HEK293 (cell line): Measurements from ENCODE around the gene MFSD11.

Experiments used
- CTCF ChIA-PET: fragments of 350-600 bp; formaldehyde crosslinking; extraction: SDS; loops from one replicate; lab custom pipeline; 2021; ENCODE audit warnings: antibody characterized with exemption; lab: Yijun Ruan, JAX
- POLR2A ChIA-PET: fragments of 300-600 bp; formaldehyde crosslinking; extraction: SDS; loops from one replicate; lab custom pipeline; 2020; ENCODE audit warnings: antibody characterized with exemption, inconsistent platforms; lab: Yijun Ruan, JAX
- H3K27ac ChIP-seq: fragments of 200-500 bp; sonication (Bioruptor generic); 2 replicates; pipeline ENCODE4 v1.5.1; 2014; ENCODE audit warnings: low read depth, low read length, control low read depth, inconsistent platforms; ENCODE audit errors: extremely low read depth
- H3K36me3 ChIP-seq, 2 experiments: fragments of 200-500 bp in 1 of 2; sonication (Bioruptor generic) in 1 of 2; 1 replicate in 1 of 2; 2 replicates in 1 of 2; pipeline ENCODE4 v1.5.1; 2014 to 2017; ENCODE audit warnings: inconsistent platforms in 2 of 2, low read length in 2 of 2; ENCODE audit not compliant: control insufficient read depth in 2 of 2, insufficient read depth in 1 of 2
- H3K4me1 ChIP-seq: fragments of 200-500 bp; sonication (Bioruptor generic); 2 replicates; pipeline ENCODE4 v1.5.1; 2014; ENCODE audit warnings: mild to moderate bottlenecking, low read length, inconsistent platforms; ENCODE audit not compliant: control insufficient read depth, insufficient read depth
- H3K4me3 ChIP-seq: 2 replicates; pipeline ENCODE4 v1.5.1; 2011; ENCODE audit warnings: low read depth, mild to moderate bottlenecking, control low read depth, low read length, moderate library complexity
- H3K9me3 ChIP-seq: fragments of 200-500 bp; sonication (Bioruptor generic); 2 replicates; pipeline ENCODE4 v1.5.1; 2014; ENCODE audit warnings: low read depth, low read length, inconsistent platforms; ENCODE audit not compliant: control insufficient read depth, insufficient read depth
- GLIS1 ChIP-seq: fragments of 450-650 bp; formaldehyde crosslinking; IDR thresholded peaks from 2 replicates; pipeline ENCODE4 v1.5.1; 2016; ENCODE audit warnings: missing biosample characterization, missing genetic modification characterization
- HOXA7 ChIP-seq: sonication (generic); formaldehyde crosslinking; IDR thresholded peaks from 2 replicates; pipeline ENCODE4 v1.8.1; 2022; ENCODE audit warnings: missing genetic modification reagents, borderline replicate concordance
- KLF17 ChIP-seq: fragments of 450-650 bp; formaldehyde crosslinking; IDR thresholded peaks from 2 replicates; pipeline ENCODE4 v1.5.1; 2016; ENCODE audit warnings: missing biosample characterization, missing genetic modification characterization
- PRDM4 ChIP-seq: fragments of 450-650 bp; formaldehyde crosslinking; IDR thresholded peaks from 2 replicates; pipeline ENCODE4 v1.5.1; 2017; ENCODE audit warnings: missing biosample characterization, missing genetic modification characterization
- SALL2 ChIP-seq: fragments of 450-650 bp; formaldehyde crosslinking; IDR thresholded peaks from 2 replicates; pipeline ENCODE4 v1.5.0; 2017; ENCODE audit warnings: missing biosample characterization, mild to moderate bottlenecking, missing genetic modification characterization, borderline replicate concordance
- ZBTB11 ChIP-seq: fragments of 450-650 bp; formaldehyde crosslinking; conservative IDR thresholded peaks from 2 replicates; pipeline ENCODE4 v1.5.1; 2016; ENCODE audit warnings: low read depth, missing biosample characterization, missing genetic modification characterization
- ZBTB49 ChIP-seq: fragments of 450-650 bp; formaldehyde crosslinking; IDR thresholded peaks from 2 replicates; pipeline ENCODE4 v1.5.1; 2016; ENCODE audit warnings: missing biosample characterization, missing genetic modification characterization, low read depth
- ZBTB6 ChIP-seq: fragments of 450-650 bp; formaldehyde crosslinking; IDR thresholded peaks from 2 replicates; pipeline ENCODE4 v1.5.1; 2017; ENCODE audit warnings: missing biosample characterization, missing genetic modification characterization
- ZNF112 ChIP-seq: fragments of 450-650 bp; formaldehyde crosslinking; IDR thresholded peaks from 2 replicates; pipeline ENCODE4 v1.5.0; 2017; ENCODE audit warnings: missing biosample characterization, missing genetic modification characterization
- ZNF121 ChIP-seq: fragments of 450-650 bp; formaldehyde crosslinking; IDR thresholded peaks from 2 replicates; pipeline ENCODE4 v1.5.1; 2016; ENCODE audit warnings: missing biosample characterization, missing genetic modification characterization
- ZNF16 ChIP-seq: fragments of 450-650 bp; formaldehyde crosslinking; IDR thresholded peaks from 2 replicates; pipeline ENCODE4 v1.5.1; 2016; ENCODE audit warnings: low read depth, missing biosample characterization, missing genetic modification characterization
- ZNF214 ChIP-seq: fragments of 450-650 bp; formaldehyde crosslinking; IDR thresholded peaks from 2 replicates; pipeline ENCODE4 v1.5.1; 2017; ENCODE audit warnings: missing biosample characterization, mild to moderate bottlenecking, missing genetic modification characterization, borderline replicate concordance
- ZNF24 ChIP-seq: fragments of 450-650 bp; formaldehyde crosslinking; IDR thresholded peaks from 2 replicates; pipeline ENCODE4 v1.5.1; 2016; ENCODE audit warnings: missing biosample characterization, missing genetic modification characterization
- ZNF266 ChIP-seq: fragments of 450-650 bp; formaldehyde crosslinking; IDR thresholded peaks from 2 replicates; pipeline ENCODE4 v1.5.1; 2016; ENCODE audit warnings: missing biosample characterization, missing genetic modification characterization, low read depth
- ZNF362 ChIP-seq: fragments of 450-650 bp; formaldehyde crosslinking; IDR thresholded peaks from 2 replicates; pipeline ENCODE4 v1.5.1; 2016; ENCODE audit warnings: missing biosample characterization, missing genetic modification characterization
- ZNF391 ChIP-seq: fragments of 450-650 bp; formaldehyde crosslinking; IDR thresholded peaks from 2 replicates; pipeline ENCODE4 v1.5.1; 2016; ENCODE audit warnings: low read depth, missing biosample characterization, missing genetic modification characterization, borderline replicate concordance
- ZNF48 ChIP-seq: fragments of 450-650 bp; formaldehyde crosslinking; IDR thresholded peaks from 2 replicates; pipeline ENCODE4 v1.5.1; 2016; ENCODE audit warnings: missing biosample characterization, missing genetic modification characterization
- ZNF585B ChIP-seq: fragments of 450-650 bp; formaldehyde crosslinking; IDR thresholded peaks from 2 replicates; pipeline ENCODE4 v1.5.1; 2016; ENCODE audit warnings: missing biosample characterization, missing genetic modification characterization
- ZNF596 ChIP-seq: fragments of 450-650 bp; IDR thresholded peaks from 2 replicates; pipeline ENCODE4 v1.5.0; 2018; ENCODE audit warnings: missing biosample characterization, mild to moderate bottlenecking, missing genetic modification characterization, moderate library complexity
- ZNF654 ChIP-seq: fragments of 450-650 bp; formaldehyde crosslinking; IDR thresholded peaks from 2 replicates; pipeline ENCODE4 v1.5.1; 2016; ENCODE audit warnings: low read depth, missing biosample characterization, missing genetic modification characterization
- ZNF658 ChIP-seq: fragments of 450-650 bp; formaldehyde crosslinking; IDR thresholded peaks from 2 replicates; pipeline ENCODE4; 2016; ENCODE audit warnings: missing biosample characterization, missing genetic modification characterization
- ZNF704 ChIP-seq: fragments of 450-650 bp; formaldehyde crosslinking; IDR thresholded peaks from 2 replicates; pipeline ENCODE4 v1.5.1; 2016; ENCODE audit warnings: missing biosample characterization, missing genetic modification characterization

Gene MFSD11

GRCh38 chr17:76736349-76737081 is 1.4 kb upstream of the MFSD11 start (continued):
- no peak for TF ChIP-seq ZBTB6 (tag by site-specific recombination)
- TF ChIP-seq ZNF112 (tag by site-specific recombination): no peak
- TF ChIP-seq ZNF48 (tag by site-specific recombination): no peak
- TF ChIP-seq ZNF362 (tag by site-specific recombination): no peak
- TF ChIP-seq ZNF654 (tag by site-specific recombination): no peak
- no peak for TF ChIP-seq ZNF266 (tag by site-specific recombination)
- no peak for TF ChIP-seq ZNF16 (tag by site-specific recombination)
- no peak for TF ChIP-seq ZNF585B (tag by site-specific recombination)
- no peak; the same call in 1 of the 2 replicates for TF ChIP-seq HOXA7
- TF ChIP-seq GLIS1 (tag by site-specific recombination): no peak
- TF ChIP-seq ZNF704 (tag by site-specific recombination): no peak
- TF ChIP-seq ZNF24 (tag by site-specific recombination): no peak
- peak; percentile 7 for TF ChIP-seq KLF17 (tag by site-specific recombination)
- TF ChIP-seq ZNF596 (tag by site-specific recombination): no peak
- TF ChIP-seq ZNF391 (tag by site-specific recombination): no peak; the same call in none of the 2 replicates
- TF ChIP-seq SALL2 (tag by site-specific recombination): no peak; the same call in 1 of the 2 replicates

- ChIA-PET POLR2A (interaction anchor here (0.6 to 4.8 kb wide), 16 partner anchors 9 to 185 kb away, joined by 3 to 68 read pairs (median 6); partner anchors contain the start of genes JMJD6 and METTL23), CTCF (interaction anchor here (0.9 kb wide), 1 partner anchor 339 kb away, joined by 4 read pairs; no protein-coding TSS in a partner anchor)
- Histone ChIP-seq H3K4me3 (peak within 1 kb of the TSS; percentile 81), H3K36me3 (peaks cover 38 to 54% of the 10 kb centered on the region in 2 experiments), H3K9me3 (no peaks in the 10 kb centered on the region), H3K27ac (peak within 1 kb of the TSS; percentile 99), H3K4me1 (peaks cover 19% of the 10 kb centered on the region)
- TF ChIP-seq ZNF121 (tag by site-specific recombination) (peak; percentile 83), ZBTB11 (tag by site-specific recombination) (peak; percentile 99), PRDM4 (tag by site-specific recombination) (peak; percentile 86), ZNF658 (tag by site-specific recombination) (0 out of 2 replicates have a peak, but pooled peaks have one; percentile 22), ZNF214 (tag by site-specific recombination) (no peak), ZBTB49 (peak; percentile 49; the same call in 1 of the 2 replicates)
These were observed 740 bp upstream of the MFSD11 start, which contains the start of gene SRSF2 for GRCh38 chr17:76737082-76737675. Gene SRSF2, minus strand, starts transcription at chr17:76737331. Its CDS starts 171 bp downstream, at chr17:76737160.
